Measurements from ENCODE around the gene SLC30A4. TPM values are rescaled to one million over a fixed set of nuclear protein-coding genes. Genes with fewer than 3 reads are reported as not detected.

Gene SLC30A4
- total and polyA plus RNA-seq, 2 of the 8 experiments (the other 6 are each of a cell fraction or from before 2014, with no cell fraction given): under 0.01 to 0.07 TPM

GRCh38 chr15:45451265-45451664 lies 71.3 kb downstream of the SLC30A4 start:
- Histone ChIP-seq H3K27ac (ENCODE audit: low read depth, low read length) (no peak overlapping the region), H4K20me1 (replicated peaks in 1 of 2; ENCODE audit: control insufficient read depth in 1 of 2, insufficient read depth in 2 of 2, low read length in 2 of 2) (no peaks in the 10 kb centered on the region), H3K4me1 (replicated peaks in 1 of 4; ENCODE audit: control insufficient read depth in 3 of 4, insufficient read depth in 4 of 4, low read length in 3 of 4) (peaks cover 0 to 2% (median 0%) of the 10 kb centered on the region in 4 experiments; a peak in 1 of 7 replicates), H3K79me1 (ENCODE audit: low read depth, low read length) (no peaks in the 10 kb centered on the region; the same call in 1 of the 2 replicates), H3K36me3 (ENCODE audit: control insufficient read depth in 2 of 4, insufficient read depth in 4 of 4, low read length in 3 of 4) (no peaks in the 10 kb centered on the region), H3K9me3 (ENCODE audit: insufficient read depth in 2 of 2, low read depth in 1 of 2, low read length in 1 of 2) (peaks cover 6 to 8% of the 10 kb centered on the region in 2 experiments), H4K8ac (ENCODE audit: extremely low read depth, insufficient read depth, low read length) (no peak overlapping the region), H2AK5ac (ENCODE audit: low read depth, low read length) (no peak overlapping the region), H2AFZ (ENCODE audit: low read length) (no peak overlapping the region), H3K4me3 (ENCODE audit: extremely low read depth in 1 of 4, insufficient read depth in 2 of 4, low read depth in 3 of 4, low read length in 4 of 4) (no peak overlapping the region), H3K4me2 (ENCODE audit: insufficient read depth in 1 of 2, low read depth in 2 of 2, low read length in 2 of 2) (no peak overlapping the region), H3K14ac (ENCODE audit: insufficient read length) (no peak overlapping the region), H3K9ac (replicated peaks in 1 of 4; ENCODE audit: extremely low read depth in 1 of 4, low read depth in 3 of 4, low read length in 3 of 4) (no peak overlapping the region), H2BK5ac (ENCODE audit: low read depth, low read length) (no peak overlapping the region), H3K56ac (replicated peaks; ENCODE audit: insufficient read length, low read depth, low read length) (no peak overlapping the region), H3K18ac (ENCODE audit: extremely low read depth, low read length) (no peak overlapping the region), H4K91ac (replicated peaks; ENCODE audit: insufficient read length, low read length) (no peak overlapping the region), H2BK20ac (ENCODE audit: low read length) (no peak overlapping the region), H3K27me3 (replicated peaks in 1 of 4; ENCODE audit: control insufficient read depth in 3 of 4, extremely low read depth in 1 of 4, insufficient read depth in 3 of 4, low read length in 3 of 4) (peaks cover 0 to under 1% (median 0%) of the 10 kb centered on the region in 4 experiments; a peak in 1 of 7 replicates), H2BK120ac (replicated peaks; ENCODE audit: low read depth, low read length) (no peak overlapping the region), H3K4ac (replicated peaks; ENCODE audit: insufficient read length, low read depth, low read length) (no peak overlapping the region), H3K23ac (ENCODE audit: insufficient read length) (no peak overlapping the region), H2BK15ac (ENCODE audit: low read length) (no peak overlapping the region), H3K23me2 (ENCODE audit: low read depth, low read length) (no peaks in the 10 kb centered on the region), H2BK12ac (ENCODE audit: low read depth, low read length) (no peak overlapping the region), H4K5ac (ENCODE audit: insufficient read length, low read depth, low read length) (no peak overlapping the region), H3K79me2 (ENCODE audit: control insufficient read depth in 1 of 2, insufficient read depth in 2 of 2, low read length in 2 of 2) (no peaks in the 10 kb centered on the region)
- FAIRE-seq (no peak), DNase-seq (ENCODE audit: low read depth in 1 of 2, low spot score in 2 of 2) (no peak)
- CTCF ChIA-PET (ENCODE audit: partially characterized antibody): interaction anchor here (0.6 to 1.8 kb wide), 5 partner anchors 12 to 123 kb away, joined by 3 to 9 read pairs (median 3); no protein-coding TSS in a partner anchor
- POLR2A ChIA-PET (ENCODE audit: partially characterized antibody): no interaction called here
- WGBS, 2 experiments (ENCODE audit: extremely low coverage in 1 of 2, insufficient coverage in 1 of 2, insufficient read length in 1 of 2, insufficient replicate concordance in 2 of 2, low coverage in 1 of 2, low lambda C conversion rate in 2 of 2, missing lambda C conversion rate in 1 of 2): 94% methylated on average over 6 of the region's 6 CpGs; no CpG with 5 or more reads in 1 of the 2 experiments
- TF ChIP-seq HDAC6 (IDR thresholded peaks at IDR 0.05; ENCODE audit: low read depth, low read length): no peak

All from H1 (cell line).